Fibroblast of skin of left quadriceps (primary cell): ENCODE measurements around the gene MRPS27.

ENCODE experiments used
- DNase-seq, 2 experiments: peaks; one replicate each; pipeline ENCODE4 v3.0.0-alpha.2; 2013; ENCODE audit warnings: low read depth in 2 of 2

Gene MRPS27

GRCh38 chr5:72290356-72291133, 29.5 kb downstream of the MRPS27 start:
- no peak for DNase-seq

GRCh38 chr5:72288924-72289323, 31.1 kb downstream of the MRPS27 start:
- DNase-seq = no peak

- no peak for DNase-seq
Observed at GRCh38 chr5:72286798-72287197, 33.2 kb downstream of the MRPS27 start.

- DNase-seq = no peak
Observed at GRCh38 chr5:72285424-72285821, 34.6 kb downstream of the MRPS27 start.

GRCh38 chr5:72284559-72285423, 35.2 kb downstream of the MRPS27 start:
- DNase-seq = no peak

- DNase-seq = no peak
Observed at GRCh38 chr5:72283358-72283757, 36.7 kb downstream of the MRPS27 start.

- peak in 1 of 2 experiments; percentile 23 for DNase-seq
Observed at GRCh38 chr5:72282878-72283277, 37.2 kb downstream of the MRPS27 start.

- peak; percentile 91 to 92 for DNase-seq
Observed at GRCh38 chr5:72281764-72282499, 38.1 kb downstream of the MRPS27 start.

GRCh38 chr5:72281430-72281763, 38.6 kb downstream of the MRPS27 start:
- DNase-seq = no peak

GRCh38 chr5:72280581-72281069, 39.4 kb downstream of the MRPS27 start:
- DNase-seq = peak; percentile 39 to 46

GRCh38 chr5:72276219-72276752, 43.8 kb downstream of the MRPS27 start:
- DNase-seq = no peak

GRCh38 chr5:72273547-72273946, 46.5 kb downstream of the MRPS27 start:
- no peak for DNase-seq

- no peak for DNase-seq
Observed at GRCh38 chr5:72272398-72272797, 47.6 kb downstream of the MRPS27 start.

- no peak for DNase-seq
Observed at GRCh38 chr5:72271702-72272101, 48.3 kb downstream of the MRPS27 start.

- no peak for DNase-seq
Observed at GRCh38 chr5:72270037-72270436, 50.0 kb downstream of the MRPS27 start.

GRCh38 chr5:72269411-72269780, 50.6 kb downstream of the MRPS27 start:
- no peak for DNase-seq

- DNase-seq = no peak
Observed at GRCh38 chr5:72268753-72269410, 51.2 kb downstream of the MRPS27 start.

- no peak for DNase-seq
Observed at GRCh38 chr5:72268260-72268659, 51.8 kb downstream of the MRPS27 start.

GRCh38 chr5:72267685-72268084, 52.4 kb downstream of the MRPS27 start:
- no peak for DNase-seq

GRCh38 chr5:72266862-72267261, 53.2 kb downstream of the MRPS27 start:
- DNase-seq = no peak
